GM12878 (cell line): Measurements from ENCODE around the gene SLX4.
A peak's percentile ranks its signal among the peaks of the same experiment; 100 is the strongest.

ENCODE experiments used
- CTCF ChIP-seq, 3 experiments: IDR thresholded peaks in 2 of 3; conservative IDR thresholded peaks in 1 of 3; 2 replicates each; pipeline ENCODE4 v1.5.1; 2011; ENCODE audit warnings: low read depth in 3 of 3, low read length in 3 of 3, mild to moderate bottlenecking in 3 of 3, control low read depth in 2 of 3, moderate library complexity in 2 of 3, inconsistent platforms in 1 of 3, mixed read lengths in 1 of 3; ENCODE audit not compliant: control insufficient read depth in 2 of 3, insufficient read depth in 1 of 3; ENCODE audit errors: extremely low read depth in 1 of 3
- ESRRA ChIP-seq: IDR thresholded peaks from 2 replicates; pipeline ENCODE4 v1.6.1; 2012; ENCODE audit warnings: mild to moderate bottlenecking, low read length, improper control_type of control experiment
- FOS ChIP-seq: IDR thresholded peaks from 3 replicates; pipeline ENCODE4 v1.6.1; 2011; ENCODE audit warnings: borderline replicate concordance; ENCODE audit not compliant: insufficient read length; ENCODE audit errors: extremely low read depth
- MTA2 ChIP-seq: fragments of 450-650 bp; IDR thresholded peaks from 2 replicates; pipeline ENCODE4 v1.6.1; 2016; ENCODE audit warnings: low read depth, mild to moderate bottlenecking, moderate library complexity
- MXI1 ChIP-seq: fragments of 150-350 bp; IDR thresholded peaks from 2 replicates; pipeline ENCODE4 v1.6.1; 2011; ENCODE audit warnings: low read depth, mild to moderate bottlenecking, inconsistent platforms, low read length, improper control_type of control experiment
- NFIC ChIP-seq: IDR thresholded peaks from 2 replicates; pipeline ENCODE4 v1.6.1; 2012; ENCODE audit warnings: low read depth, mild to moderate bottlenecking, inconsistent platforms, low read length, moderate library complexity
- POLR2A ChIP-seq: IDR thresholded peaks from 2 replicates; pipeline ENCODE4 v1.6.1; 2011; ENCODE audit warnings: low read depth, mild to moderate bottlenecking, low read length
- POLR2AphosphoS2 ChIP-seq: IDR thresholded peaks from 2 replicates; pipeline ENCODE4 v1.6.1; 2011; ENCODE audit warnings: low read depth, mild to moderate bottlenecking, low read length, improper control_type of control experiment, moderate library complexity
- POLR2AphosphoS5 ChIP-seq: IDR thresholded peaks from 2 replicates; pipeline ENCODE4 v1.6.1; 2011; ENCODE audit warnings: mild to moderate bottlenecking, low read length, inconsistent platforms
- RAD51 ChIP-seq: fragments of 450-650 bp; IDR thresholded peaks from 2 replicates; pipeline ENCODE4 v1.6.1; 2016; ENCODE audit warnings: moderate library complexity, mild to moderate bottlenecking, inconsistent platforms
- RCOR1 ChIP-seq: conservative IDR thresholded peaks from 2 replicates; pipeline ENCODE4 v1.6.1; 2012; ENCODE audit warnings: low read depth, low read length, improper control_type of control experiment
- SP1 ChIP-seq: IDR thresholded peaks from one replicate; pipeline ENCODE4 v1.6.1; 2011; ENCODE audit warnings: low read depth, low read length
- ZBTB33 ChIP-seq: fragments of 450-650 bp; IDR thresholded peaks from 2 replicates; pipeline ENCODE4 v1.6.1; 2017; ENCODE audit warnings: mild to moderate bottlenecking

DNA sequence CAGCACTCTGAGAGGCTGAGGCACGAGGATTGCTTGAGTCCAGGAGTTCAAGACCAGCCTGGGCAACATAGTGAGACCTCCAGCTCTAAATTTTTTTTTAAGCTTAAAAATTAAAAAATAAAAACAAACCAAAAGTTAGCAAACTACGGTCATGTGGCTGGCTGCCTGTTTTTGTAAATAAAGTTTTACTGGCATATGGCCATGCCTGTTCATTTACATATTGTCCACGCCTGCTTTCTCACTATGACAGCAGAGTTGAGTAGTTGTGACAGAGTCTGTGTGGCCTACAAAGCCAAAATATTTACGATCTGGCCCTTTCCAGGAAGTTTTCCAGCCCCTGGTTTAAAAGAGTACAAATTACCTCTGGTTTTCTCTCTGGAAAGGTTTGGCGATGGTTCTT is 3.3 kb downstream of the SLX4 start:
- peak; percentile 49; the same call in 1 of the 2 replicates for TF ChIP-seq RAD51
- no peak for TF ChIP-seq CTCF (IDR thresholded peaks at IDR 0.05 in 2 of 3, conservative IDR thresholded peaks at IDR 0.05 in 1 of 3; ENCODE audit: control insufficient read depth in 2 of 3, extremely low read depth in 1 of 3, insufficient read depth in 1 of 3, low read depth in 3 of 3, low read length in 3 of 3)
- TF ChIP-seq POLR2AphosphoS2, result no peak
- no peak for TF ChIP-seq RCOR1
- no peak for TF ChIP-seq NFIC
- no peak for TF ChIP-seq POLR2AphosphoS5
- TF ChIP-seq MTA2, result no peak
- TF ChIP-seq POLR2A, result no peak
- no peak for TF ChIP-seq ZBTB33
- TF ChIP-seq MXI1, result no peak
- TF ChIP-seq SP1, result no peak
- TF ChIP-seq ESRRA, result no peak
- TF ChIP-seq FOS, result no peak
